GM13977 (cell line): ENCODE results near the gene OR2M5.

ENCODE experiments used
- DNase-seq: peaks from one replicate; pipeline ENCODE4 v3.0.0; 2012; ENCODE audit warnings: low spot score
- in situ Hi-C: fragments of 300-500 bp; cut with MboI; formaldehyde crosslinking; loops from one replicate; pipeline ENCODE4 v1.12.0; 2022; ENCODE audit warnings: low sequenced_read_pairs, low pct_unique_long_range_greater_than_20kb, mixed read lengths, inconsistent platforms; ENCODE audit not compliant: unreplicated experiment
- TF ChIP-seq, protein P1 (sequence below): IDR thresholded peaks from 2 replicates; pipeline ENCODE4 v1.5.1; 2012; ENCODE audit warnings: mild to moderate bottlenecking, control low read depth; ENCODE audit not compliant: insufficient read depth; ENCODE audit errors: extremely low read depth, missing control alignments

Gene OR2M5

DNA sequence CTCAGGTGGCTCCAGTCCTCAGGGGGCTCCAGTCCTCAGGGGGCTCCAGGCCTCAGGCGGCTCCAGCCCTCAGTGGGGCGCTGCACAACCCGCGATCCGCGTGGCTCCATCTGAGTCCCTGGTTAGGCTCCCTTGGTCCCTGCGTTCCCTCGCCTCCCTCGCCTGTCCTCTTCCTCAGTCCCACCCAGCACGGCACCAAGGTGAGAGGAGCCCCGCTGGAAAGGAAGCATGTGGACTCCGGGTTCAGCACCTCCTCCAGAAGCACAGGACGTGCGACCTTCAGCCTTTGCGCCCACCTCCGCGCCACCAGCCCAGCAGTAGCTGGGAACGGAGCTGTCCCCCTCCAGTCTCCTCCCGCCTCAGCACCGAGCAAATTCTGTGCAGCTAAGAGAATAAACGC lies 8.1 kb upstream of the OR2M5 start:
- no peak for DNase-seq
- in situ Hi-C loops: no loop called here
- TF ChIP-seq, protein P1, sequence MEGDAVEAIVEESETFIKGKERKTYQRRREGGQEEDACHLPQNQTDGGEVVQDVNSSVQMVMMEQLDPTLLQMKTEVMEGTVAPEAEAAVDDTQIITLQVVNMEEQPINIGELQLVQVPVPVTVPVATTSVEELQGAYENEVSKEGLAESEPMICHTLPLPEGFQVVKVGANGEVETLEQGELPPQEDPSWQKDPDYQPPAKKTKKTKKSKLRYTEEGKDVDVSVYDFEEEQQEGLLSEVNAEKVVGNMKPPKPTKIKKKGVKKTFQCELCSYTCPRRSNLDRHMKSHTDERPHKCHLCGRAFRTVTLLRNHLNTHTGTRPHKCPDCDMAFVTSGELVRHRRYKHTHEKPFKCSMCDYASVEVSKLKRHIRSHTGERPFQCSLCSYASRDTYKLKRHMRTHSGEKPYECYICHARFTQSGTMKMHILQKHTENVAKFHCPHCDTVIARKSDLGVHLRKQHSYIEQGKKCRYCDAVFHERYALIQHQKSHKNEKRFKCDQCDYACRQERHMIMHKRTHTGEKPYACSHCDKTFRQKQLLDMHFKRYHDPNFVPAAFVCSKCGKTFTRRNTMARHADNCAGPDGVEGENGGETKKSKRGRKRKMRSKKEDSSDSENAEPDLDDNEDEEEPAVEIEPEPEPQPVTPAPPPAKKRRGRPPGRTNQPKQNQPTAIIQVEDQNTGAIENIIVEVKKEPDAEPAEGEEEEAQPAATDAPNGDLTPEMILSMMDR: no peak

DNA sequence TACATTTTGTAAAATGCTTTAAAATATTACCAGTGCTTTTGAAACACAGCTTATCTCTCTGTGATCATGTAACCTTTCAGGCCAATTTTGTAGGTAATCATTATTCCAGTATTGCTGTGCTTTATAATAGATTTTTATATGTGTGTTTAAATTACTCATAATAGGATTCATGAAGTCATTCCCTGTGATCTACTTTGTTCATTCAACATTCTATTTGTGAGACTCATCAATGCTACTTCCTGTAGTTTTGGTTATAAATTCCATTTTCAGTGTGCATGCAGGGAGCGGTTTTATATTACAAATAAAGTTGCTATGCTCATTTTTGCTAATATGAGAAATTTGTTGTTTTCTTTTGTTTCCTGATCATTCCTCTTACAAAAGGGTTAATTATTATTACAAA lies 4.1 kb upstream of the OR2M5 start:
- no peak for DNase-seq
- in situ Hi-C loops: no loop called here
- TF ChIP-seq, protein P1: no peak

DNA sequence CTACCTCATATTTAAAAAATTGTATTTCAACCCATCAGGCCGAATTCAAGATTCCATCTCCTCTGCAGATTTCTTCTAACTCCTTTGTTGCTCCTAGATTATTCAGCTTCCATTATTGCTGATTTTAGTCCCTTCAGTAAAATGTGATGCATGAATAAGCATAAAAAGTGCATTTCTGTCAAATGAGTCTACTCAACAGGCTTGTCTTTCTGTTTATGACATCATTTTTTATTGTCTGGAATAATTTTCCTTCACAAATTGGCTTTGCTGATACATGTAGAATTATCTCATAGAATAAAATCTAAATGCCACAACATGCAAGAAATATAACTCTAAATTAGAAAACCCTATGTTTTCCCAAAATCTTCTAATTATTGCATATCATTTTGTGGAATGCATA lies 1.6 kb upstream of the OR2M5 start:
- DNase-seq: no peak
- in situ Hi-C loops: no loop called here
- TF ChIP-seq, protein P1: no peak

DNA sequence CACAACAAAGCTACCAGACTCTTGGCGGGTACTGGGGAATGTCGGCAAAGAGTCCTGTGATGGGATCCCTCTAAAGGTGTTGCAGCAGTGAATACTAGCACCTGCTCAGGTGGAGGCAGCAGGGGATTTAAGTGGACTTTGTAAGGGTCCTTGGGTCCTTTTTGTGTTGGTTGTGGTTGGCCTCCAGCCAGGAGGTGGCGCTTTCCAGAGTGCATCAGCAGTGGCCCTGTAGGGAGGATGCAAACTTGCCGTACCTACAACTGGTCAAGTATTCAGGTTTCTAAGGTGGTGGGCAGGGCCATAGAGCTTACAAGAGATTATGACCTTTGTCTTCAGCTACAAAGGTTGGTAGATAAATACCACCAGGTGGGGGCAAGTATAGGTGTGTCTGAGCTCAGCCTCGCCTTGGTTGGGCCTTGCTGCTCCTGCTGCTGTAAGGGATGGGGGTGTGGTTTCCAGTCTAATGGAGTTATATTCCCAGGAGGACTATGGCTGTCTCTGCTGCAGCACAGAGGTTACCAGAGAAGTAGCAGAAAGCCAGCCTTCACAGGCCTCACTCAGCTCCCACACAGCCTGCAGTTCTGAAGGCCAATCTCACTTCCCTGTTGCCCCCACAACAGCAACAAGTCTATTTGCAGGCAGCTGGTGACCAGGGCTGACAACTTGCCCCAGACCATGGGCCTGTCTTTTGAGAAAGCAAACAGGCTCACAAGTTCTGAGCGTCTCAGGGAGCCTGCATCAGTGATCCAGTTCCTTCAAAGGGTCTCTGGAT lies 7.3 kb downstream of the OR2M5 start:
- TF ChIP-seq, protein P1: peak; percentile 12
- in situ Hi-C loops: no loop called here
- no peak for DNase-seq

DNA sequence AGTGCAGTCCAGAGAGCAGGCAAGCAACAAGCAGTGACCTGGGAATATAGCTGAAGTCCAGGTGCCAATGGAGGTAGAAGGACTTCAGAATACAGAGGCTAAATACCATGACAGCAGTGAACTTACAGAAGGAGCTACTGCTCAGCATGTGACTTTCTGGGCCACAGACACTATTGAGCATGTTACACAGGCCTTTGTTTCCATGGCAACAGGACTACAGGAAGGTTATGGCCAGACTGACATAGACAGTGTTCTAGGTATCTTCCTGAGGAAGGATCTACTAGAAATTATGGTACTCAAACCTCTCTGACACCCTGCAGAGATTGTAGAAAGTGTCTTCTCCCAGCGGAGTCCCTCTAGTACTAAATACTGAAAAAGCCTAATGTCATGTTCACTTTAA lies 11.0 kb downstream of the OR2M5 start:
- DNase-seq: no peak
- in situ Hi-C loops: no loop called here
- TF ChIP-seq, protein P1: no peak

DNA sequence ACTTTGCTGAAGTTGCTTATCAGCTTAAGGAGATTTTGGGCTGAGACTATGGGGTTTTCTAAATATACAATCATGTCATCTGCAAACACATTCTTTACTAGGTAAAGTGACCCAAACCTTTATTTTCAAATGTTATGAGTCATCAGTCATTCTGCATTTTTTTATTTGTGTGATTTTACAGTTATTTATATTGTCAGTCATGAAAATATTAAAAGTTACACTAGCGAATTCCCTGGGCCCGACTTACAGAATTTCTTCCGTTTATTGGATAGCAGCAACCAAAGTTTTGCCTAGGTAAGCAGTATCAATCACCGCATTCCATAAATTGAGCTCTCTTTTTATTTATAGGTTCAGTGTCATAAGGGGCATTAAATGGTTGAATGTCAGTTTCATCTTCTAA lies 13.8 kb downstream of the OR2M5 start:
- DNase-seq: no peak
- in situ Hi-C loops: no loop called here
- TF ChIP-seq, protein P1: no peak

DNA sequence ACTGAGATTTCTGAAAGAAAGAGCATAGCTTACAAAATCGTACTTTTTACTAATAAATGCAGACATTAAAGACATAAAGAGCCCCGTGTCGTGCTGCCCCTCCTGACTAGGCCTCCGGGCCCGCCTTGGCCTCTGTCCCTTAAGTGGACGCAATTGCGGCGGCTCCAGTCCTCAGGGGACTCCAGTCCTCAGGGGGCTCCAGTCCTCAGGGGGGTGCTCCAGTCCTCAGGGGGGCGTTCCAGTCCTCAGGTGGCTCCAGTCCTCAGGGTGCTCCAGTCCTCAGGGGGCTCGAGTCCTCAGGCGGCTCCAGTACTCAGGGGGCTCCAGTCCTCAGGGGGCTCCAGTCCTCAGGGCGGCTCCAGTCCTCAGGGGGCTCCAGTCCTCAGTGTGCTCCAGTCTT lies 19.1 kb downstream of the OR2M5 start:
- TF ChIP-seq, protein P1: no peak
- DNase-seq: no peak
- in situ Hi-C loops: no loop called here
